Measurements from ENCODE around the gene CTSC.

Gene CTSC

GRCh38 chr11:88352139-88352538 lies 14.6 kb upstream of the CTSC start:
- Histone ChIP-seq H3K4me3 (ENCODE audit: low read depth, low read length) (no peak overlapping the region), H3K4me1 (ENCODE audit: control insufficient read depth, insufficient read depth, low read length) (peaks cover 2% of the 10 kb centered on the region; the same call in 1 of the 2 replicates), H3K27ac (ENCODE audit: low read depth, low read length) (no peak overlapping the region)

GRCh38 chr11:88348870-88349269 lies 11.3 kb upstream of the CTSC start:
- Histone ChIP-seq H3K4me3 (ENCODE audit: low read depth, low read length) (no peak overlapping the region), H3K9ac (ENCODE audit: low read depth, low read length) (no peak overlapping the region), H3K27me3 (ENCODE audit: control insufficient read depth, insufficient read depth, low read length) (no peaks in the 10 kb centered on the region), H3K4me1 (ENCODE audit: control insufficient read depth, insufficient read depth, low read length) (no peaks in the 10 kb centered on the region), H3K9me3 (ENCODE audit: control insufficient read depth, insufficient read depth, low read length) (no peaks in the 10 kb centered on the region), H3K36me3 (ENCODE audit: control insufficient read depth, insufficient read depth, low read length) (no peaks in the 10 kb centered on the region), H3K27ac (ENCODE audit: low read depth, low read length) (no peak overlapping the region)

More at GRCh38 chr11:88352139-88352538, 14.6 kb upstream of the CTSC start:
- Histone ChIP-seq H3K36me3 (ENCODE audit: control insufficient read depth, insufficient read depth, low read length) (no peaks in the 10 kb centered on the region), H3K9ac (ENCODE audit: low read depth, low read length) (no peak overlapping the region), H3K9me3 (ENCODE audit: control insufficient read depth, insufficient read depth, low read length) (no peaks in the 10 kb centered on the region), H3K27me3 (ENCODE audit: control insufficient read depth, insufficient read depth, low read length) (no peaks in the 10 kb centered on the region)

- Histone ChIP-seq H3K4me3 (ENCODE audit: low read depth, low read length) (no peak overlapping the region), H3K9me3 (ENCODE audit: control insufficient read depth, insufficient read depth, low read length) (no peaks in the 10 kb centered on the region), H3K4me1 (ENCODE audit: control insufficient read depth, insufficient read depth, low read length) (no peaks in the 10 kb centered on the region), H3K27me3 (ENCODE audit: control insufficient read depth, insufficient read depth, low read length) (no peaks in the 10 kb centered on the region), H3K36me3 (ENCODE audit: control insufficient read depth, insufficient read depth, low read length) (no peaks in the 10 kb centered on the region), H3K9ac (ENCODE audit: low read depth, low read length) (no peak overlapping the region), H3K27ac (ENCODE audit: low read depth, low read length) (no peak overlapping the region)
Observed at GRCh38 chr11:88345949-88346348, 8.4 kb upstream of the CTSC start.

GRCh38 chr11:88345408-88345807 lies 7.9 kb upstream of the CTSC start:
- Histone ChIP-seq H3K27me3 (ENCODE audit: control insufficient read depth, insufficient read depth, low read length) (no peaks in the 10 kb centered on the region), H3K4me3 (ENCODE audit: low read depth, low read length) (no peak overlapping the region), H3K9me3 (ENCODE audit: control insufficient read depth, insufficient read depth, low read length) (no peaks in the 10 kb centered on the region), H3K27ac (ENCODE audit: low read depth, low read length) (no peak overlapping the region), H3K4me1 (ENCODE audit: control insufficient read depth, insufficient read depth, low read length) (no peaks in the 10 kb centered on the region), H3K9ac (ENCODE audit: low read depth, low read length) (no peak overlapping the region), H3K36me3 (ENCODE audit: control insufficient read depth, insufficient read depth, low read length) (no peaks in the 10 kb centered on the region)

GRCh38 chr11:88344869-88345268 lies 7.3 kb upstream of the CTSC start:
- H3K36me3 ChIP-seq (ENCODE audit: control insufficient read depth, insufficient read depth, low read length) = no peaks in the 10 kb centered on the region
- H3K27ac ChIP-seq (ENCODE audit: low read depth, low read length) = no peak overlapping the region
- H3K27me3 ChIP-seq (ENCODE audit: control insufficient read depth, insufficient read depth, low read length) = no peaks in the 10 kb centered on the region
- H3K4me1 ChIP-seq (ENCODE audit: control insufficient read depth, insufficient read depth, low read length) = no peaks in the 10 kb centered on the region
- no peak overlapping the region for H3K4me3 ChIP-seq (ENCODE audit: low read depth, low read length)
- no peaks in the 10 kb centered on the region for H3K9me3 ChIP-seq (ENCODE audit: control insufficient read depth, insufficient read depth, low read length)
- H3K9ac ChIP-seq (ENCODE audit: low read depth, low read length) = no peak overlapping the region

- Histone ChIP-seq H3K4me1 (ENCODE audit: control insufficient read depth, insufficient read depth, low read length) (peaks cover 6% of the 10 kb centered on the region; the same call in 1 of the 2 replicates), H3K27me3 (ENCODE audit: control insufficient read depth, insufficient read depth, low read length) (no peaks in the 10 kb centered on the region), H3K9me3 (ENCODE audit: control insufficient read depth, insufficient read depth, low read length) (no peaks in the 10 kb centered on the region), H3K27ac (ENCODE audit: low read depth, low read length) (no peak overlapping the region), H3K36me3 (ENCODE audit: control insufficient read depth, insufficient read depth, low read length) (no peaks in the 10 kb centered on the region), H3K9ac (ENCODE audit: low read depth, low read length) (no peak overlapping the region), H3K4me3 (ENCODE audit: low read depth, low read length) (no peak overlapping the region)
Observed at GRCh38 chr11:88341522-88342251, 4.2 kb upstream of the CTSC start.

GRCh38 chr11:88340366-88340935 lies 2.9 kb upstream of the CTSC start:
- Histone ChIP-seq H3K27me3 (ENCODE audit: control insufficient read depth, insufficient read depth, low read length) (no peaks in the 10 kb centered on the region), H3K27ac (ENCODE audit: low read depth, low read length) (no peak overlapping the region), H3K4me3 (ENCODE audit: low read depth, low read length) (no peak overlapping the region), H3K36me3 (ENCODE audit: control insufficient read depth, insufficient read depth, low read length) (peaks cover 5% of the 10 kb centered on the region), H3K4me1 (ENCODE audit: control insufficient read depth, insufficient read depth, low read length) (peaks cover 10% of the 10 kb centered on the region), H3K9me3 (ENCODE audit: control insufficient read depth, insufficient read depth, low read length) (no peaks in the 10 kb centered on the region), H3K9ac (ENCODE audit: low read depth, low read length) (no peak overlapping the region)

GRCh38 chr11:88337987-88338668 lies 592 bp upstream of the CTSC start:
- peaks cover 28% of the 10 kb centered on the region for H3K4me1 ChIP-seq (ENCODE audit: control insufficient read depth, insufficient read depth, low read length)
- H3K9me3 ChIP-seq (ENCODE audit: control insufficient read depth, insufficient read depth, low read length) = no peaks in the 10 kb centered on the region
- no peak overlapping the region for H3K27ac ChIP-seq (ENCODE audit: low read depth, low read length)
- H3K27me3 ChIP-seq (ENCODE audit: control insufficient read depth, insufficient read depth, low read length) = no peaks in the 10 kb centered on the region
- H3K36me3 ChIP-seq (ENCODE audit: control insufficient read depth, insufficient read depth, low read length) = peaks cover 28% of the 10 kb centered on the region
- H3K4me3 ChIP-seq (ENCODE audit: low read depth, low read length) = peak overlapping the region; percentile 90
- H3K9ac ChIP-seq (ENCODE audit: low read depth, low read length) = peak overlapping the region; percentile 95

GRCh38 chr11:88335284-88335683 lies 2.3 kb downstream of the CTSC start:
- no peaks in the 10 kb centered on the region for H3K9me3 ChIP-seq (ENCODE audit: control insufficient read depth, insufficient read depth, low read length)
- peaks cover 55% of the 10 kb centered on the region for H3K36me3 ChIP-seq (ENCODE audit: control insufficient read depth, insufficient read depth, low read length)
- peak overlapping the region; percentile 90 for H3K4me3 ChIP-seq (ENCODE audit: low read depth, low read length)
- H3K4me1 ChIP-seq (ENCODE audit: control insufficient read depth, insufficient read depth, low read length) = peaks cover 47% of the 10 kb centered on the region
- H3K27ac ChIP-seq (ENCODE audit: low read depth, low read length) = no peak overlapping the region
- no peak overlapping the region for H3K9ac ChIP-seq (ENCODE audit: low read depth, low read length)
- no peaks in the 10 kb centered on the region for H3K27me3 ChIP-seq (ENCODE audit: control insufficient read depth, insufficient read depth, low read length)

- H3K9ac ChIP-seq (ENCODE audit: low read depth, low read length) = no peak overlapping the region
- H3K27ac ChIP-seq (ENCODE audit: low read depth, low read length) = no peak overlapping the region
- peaks cover 69% of the 10 kb centered on the region for H3K36me3 ChIP-seq (ENCODE audit: control insufficient read depth, insufficient read depth, low read length)
Observed at GRCh38 chr11:88333862-88334261, 3.7 kb downstream of the CTSC start.

GRCh38 chr11:88332851-88333250 lies 4.7 kb downstream of the CTSC start:
- Histone ChIP-seq H3K9me3 (ENCODE audit: control insufficient read depth, insufficient read depth, low read length) (no peaks in the 10 kb centered on the region), H3K4me3 (ENCODE audit: low read depth, low read length) (no peak overlapping the region), H3K4me1 (ENCODE audit: control insufficient read depth, insufficient read depth, low read length) (peaks cover 51% of the 10 kb centered on the region), H3K27me3 (ENCODE audit: control insufficient read depth, insufficient read depth, low read length) (no peaks in the 10 kb centered on the region), H3K36me3 (ENCODE audit: control insufficient read depth, insufficient read depth, low read length) (peaks cover 79% of the 10 kb centered on the region), H3K9ac (ENCODE audit: low read depth, low read length) (no peak overlapping the region), H3K27ac (ENCODE audit: low read depth, low read length) (no peak overlapping the region)

More at GRCh38 chr11:88333862-88334261, 3.7 kb downstream of the CTSC start:
- H3K4me1 ChIP-seq (ENCODE audit: control insufficient read depth, insufficient read depth, low read length) = peaks cover 52% of the 10 kb centered on the region
- no peaks in the 10 kb centered on the region for H3K27me3 ChIP-seq (ENCODE audit: control insufficient read depth, insufficient read depth, low read length)
- no peaks in the 10 kb centered on the region for H3K9me3 ChIP-seq (ENCODE audit: control insufficient read depth, insufficient read depth, low read length)
- 0 out of 2 replicates have a peak overlapping the region, but pooled peaks have one; percentile 90 for H3K4me3 ChIP-seq (ENCODE audit: low read depth, low read length)

Measured in HUES48 (cell line).